ENCODE results near the gene KDM5C.
A peak's percentile ranks its signal among the peaks of the same experiment; 100 is the strongest.
"Not testable (repeated sequence)": the region's sequence is repeated elsewhere in the genome, so short reads cannot be mapped to it uniquely, and the experiment has no call there.

Gene KDM5C

GRCh38 chrX:53188763-53189162 is 36.2 kb downstream of the KDM5C start:
- DNase-seq, result peak; percentile 57

- DNase-seq, result peak; percentile 34
Measured at GRCh38 chrX:53186351-53186750, 38.7 kb downstream of the KDM5C start.

- DNase-seq, result no peak
Measured at GRCh38 chrX:53184836-53185235, 40.2 kb downstream of the KDM5C start.

- DNase-seq, result no peak
Measured at GRCh38 chrX:53171356-53171755, 53.7 kb downstream of the KDM5C start.

- no peak for DNase-seq
Measured at GRCh38 chrX:53166103-53166502, 58.9 kb downstream of the KDM5C start.

GRCh38 chrX:53164566-53164965 is 60.4 kb downstream of the KDM5C start:
- DNase-seq, result not testable (repeated sequence)

- no peak for DNase-seq
Measured at GRCh38 chrX:53163436-53163835, 61.6 kb downstream of the KDM5C start.

- DNase-seq, result no peak
Measured at GRCh38 chrX:53160297-53160983, 64.6 kb downstream of the KDM5C start.

- no peak for DNase-seq
Measured at GRCh38 chrX:53159184-53159583, 65.8 kb downstream of the KDM5C start.

GRCh38 chrX:53156207-53156596 is 68.8 kb downstream of the KDM5C start:
- no peak for DNase-seq

- no peak for DNase-seq
Measured at GRCh38 chrX:53155512-53156206, 69.3 kb downstream of the KDM5C start.

GRCh38 chrX:53153581-53153980 is 71.4 kb downstream of the KDM5C start:
- DNase-seq, result no peak
